HG03571 (cell line): ENCODE data around the gene TMEM132D.

Source experiments
- ATAC-seq: cut with Tn5 transposase; IDR thresholded peaks from one replicate; pipeline ENCODE4 v1.9.1; 2021; ENCODE audit not compliant: unreplicated experiment

Gene TMEM132D

DNA sequence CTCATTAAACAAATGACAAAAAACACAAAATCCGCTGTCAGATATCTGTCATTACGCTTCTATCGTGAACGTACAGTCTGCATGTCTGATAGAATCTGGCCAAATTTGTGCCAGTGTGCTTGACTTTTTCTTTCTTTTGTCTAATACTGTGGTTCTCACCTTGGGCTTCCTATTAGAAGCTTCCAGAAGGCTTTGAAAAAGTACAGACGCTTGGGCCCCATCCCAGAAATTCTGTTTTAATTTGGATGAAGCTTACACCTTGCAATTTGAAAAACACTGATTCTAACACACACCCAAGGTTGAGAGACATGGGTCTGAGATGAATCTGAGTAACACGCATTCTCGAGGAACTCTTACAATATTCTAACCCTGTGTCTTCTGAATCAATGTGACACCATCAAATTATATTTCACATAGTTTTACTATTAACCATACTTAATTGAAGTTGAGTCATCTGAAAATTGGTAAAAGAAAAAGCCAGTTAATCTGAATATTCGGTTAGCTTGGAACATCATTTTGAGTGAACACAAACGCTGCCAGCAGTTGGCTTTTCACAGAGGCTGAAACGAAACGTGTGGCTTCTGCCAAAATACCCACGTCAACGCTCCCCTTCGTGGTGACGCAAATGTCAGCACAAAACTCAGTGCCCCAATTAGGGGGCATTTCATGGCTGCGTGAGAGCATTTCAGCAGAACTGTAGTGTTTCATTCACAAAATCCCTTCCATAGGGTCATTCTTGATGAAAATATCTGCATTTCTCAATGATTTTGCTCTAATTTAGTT lies 420.5 kb downstream of the TMEM132D start:
- ATAC-seq: no peak

DNA sequence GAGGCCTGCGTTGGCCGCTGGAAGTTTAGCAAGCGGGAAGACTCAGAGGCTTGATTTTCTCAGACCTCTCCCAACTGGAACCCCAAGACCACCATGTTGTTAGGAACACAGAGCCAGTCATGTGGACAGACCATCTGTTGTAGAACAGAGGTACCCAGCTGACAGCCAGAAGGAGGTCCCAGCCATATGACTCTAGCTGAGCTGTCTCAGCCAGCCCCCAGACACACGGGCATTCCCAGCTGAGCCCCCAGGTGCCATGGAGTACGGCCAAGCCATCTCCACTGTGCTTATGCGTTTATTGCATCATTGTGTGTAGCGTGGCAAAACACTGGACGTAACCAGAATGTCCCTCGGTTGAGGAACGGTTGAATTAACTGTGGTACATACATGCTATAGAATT lies 421.9 kb downstream of the TMEM132D start:
- no peak for ATAC-seq

DNA sequence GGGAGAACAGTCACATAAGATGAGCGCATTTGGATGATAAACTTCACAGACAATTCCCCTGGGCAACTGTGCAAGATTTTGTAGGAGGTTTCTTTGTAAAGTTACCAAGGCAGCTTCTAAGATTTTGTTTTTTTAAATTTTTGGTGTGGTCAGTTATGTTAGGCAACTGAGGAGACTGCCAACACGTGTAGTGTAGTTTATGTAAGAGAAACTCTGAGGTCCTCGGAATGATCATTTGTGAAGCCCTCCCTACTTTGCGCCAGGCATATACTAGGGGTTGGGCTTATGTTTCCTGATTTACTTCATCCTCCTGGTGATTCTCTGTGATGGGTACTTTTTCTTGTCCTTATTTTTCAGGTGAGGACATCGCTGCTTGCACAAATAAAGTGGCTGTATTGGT lies 433.6 kb downstream of the TMEM132D start:
- ATAC-seq: no peak

DNA sequence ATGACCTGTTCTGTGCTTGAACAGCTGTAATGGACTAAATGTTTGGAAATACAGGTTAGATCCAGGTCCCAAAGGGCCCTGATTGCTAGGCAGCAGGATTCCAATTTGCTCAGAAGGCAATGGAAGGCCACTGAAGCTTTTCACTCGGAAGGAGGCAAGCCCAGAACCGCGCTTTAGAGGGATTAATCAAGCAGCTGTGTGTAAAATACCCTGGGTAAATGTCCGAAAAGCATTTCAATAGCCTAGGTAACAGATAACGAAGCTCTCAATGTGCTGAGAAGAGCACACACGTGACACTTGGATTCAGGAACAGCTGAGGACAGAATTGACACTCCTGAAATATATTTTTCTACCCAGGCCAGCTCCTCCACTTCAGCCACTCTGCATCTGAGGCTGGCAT lies 436.1 kb downstream of the TMEM132D start:
- ATAC-seq: no peak

DNA sequence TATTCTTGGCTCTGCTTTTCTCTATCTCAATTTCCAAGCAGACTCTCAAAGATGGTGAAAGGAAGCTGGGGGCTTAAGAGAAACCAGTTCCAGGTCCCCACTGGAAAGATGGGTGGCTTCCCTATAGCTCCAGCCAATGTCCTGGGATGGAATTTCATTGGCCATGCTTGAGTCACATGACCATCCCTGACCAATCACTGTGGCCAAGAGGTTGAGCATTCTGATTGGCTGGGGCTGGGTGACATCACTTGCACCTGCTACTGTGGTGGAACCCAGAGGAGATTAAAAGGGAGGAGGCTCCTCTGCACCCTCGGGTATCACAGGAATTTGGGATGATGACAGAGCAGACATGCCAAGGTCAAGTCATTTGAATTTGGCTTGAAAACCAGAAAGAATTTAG lies 436.5 kb downstream of the TMEM132D start:
- no peak for ATAC-seq

DNA sequence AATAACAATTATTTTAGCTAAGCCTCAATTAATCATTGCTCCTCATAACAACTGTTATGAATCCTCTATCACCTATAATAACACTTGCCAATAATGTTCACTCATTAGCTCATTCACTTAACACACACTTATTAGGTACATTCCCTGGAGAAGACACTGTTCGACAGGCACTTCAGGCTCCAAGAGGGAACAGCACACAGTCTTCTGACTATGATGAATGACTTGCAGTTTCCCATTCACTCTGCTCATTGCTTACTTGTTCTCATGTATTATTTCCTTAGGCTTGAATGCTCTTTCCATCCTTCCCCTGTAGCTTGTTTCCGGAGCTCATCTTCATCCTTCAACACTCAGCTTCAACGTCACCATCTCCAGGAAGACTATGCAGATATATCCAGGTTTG lies 437.3 kb downstream of the TMEM132D start:
- no peak for ATAC-seq

DNA sequence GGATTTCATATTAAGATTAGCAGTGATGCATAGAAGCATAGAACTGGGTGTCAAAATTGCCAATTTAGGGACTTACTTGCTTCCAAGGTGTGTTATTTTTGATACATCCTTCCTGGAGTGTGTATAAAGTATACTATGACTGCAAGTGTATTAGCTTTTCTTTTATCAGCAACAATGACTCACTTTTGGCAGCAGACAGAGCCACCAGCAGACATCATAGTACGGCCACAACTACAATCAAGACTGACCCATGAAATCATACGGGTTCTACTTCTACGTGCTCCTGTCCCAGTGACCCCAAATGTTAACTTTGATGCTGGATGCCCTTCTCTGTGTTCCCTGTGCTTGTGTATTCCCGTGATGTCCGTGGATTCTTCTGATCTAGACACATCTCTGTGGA lies 443.9 kb downstream of the TMEM132D start:
- no peak for ATAC-seq

DNA sequence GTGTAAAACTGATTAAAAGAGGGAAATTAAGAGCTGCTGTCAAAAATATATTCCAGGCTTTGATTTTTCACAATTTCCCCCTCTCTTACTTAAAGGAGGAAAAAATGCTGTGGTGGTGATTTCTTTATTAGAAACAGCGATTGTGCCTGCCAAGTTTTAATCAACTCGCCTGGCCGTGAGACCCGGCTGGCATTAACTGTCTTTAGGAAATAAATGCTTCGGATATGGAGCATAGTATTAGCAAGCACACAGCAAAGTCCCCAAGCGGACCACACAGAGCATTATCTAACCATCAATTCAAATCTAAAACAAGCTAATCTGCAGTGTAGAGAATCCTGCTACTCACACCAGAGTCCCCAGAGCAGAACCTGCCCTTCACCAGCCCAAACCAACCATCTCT lies 457.1 kb downstream of the TMEM132D start:
- ATAC-seq: no peak

DNA sequence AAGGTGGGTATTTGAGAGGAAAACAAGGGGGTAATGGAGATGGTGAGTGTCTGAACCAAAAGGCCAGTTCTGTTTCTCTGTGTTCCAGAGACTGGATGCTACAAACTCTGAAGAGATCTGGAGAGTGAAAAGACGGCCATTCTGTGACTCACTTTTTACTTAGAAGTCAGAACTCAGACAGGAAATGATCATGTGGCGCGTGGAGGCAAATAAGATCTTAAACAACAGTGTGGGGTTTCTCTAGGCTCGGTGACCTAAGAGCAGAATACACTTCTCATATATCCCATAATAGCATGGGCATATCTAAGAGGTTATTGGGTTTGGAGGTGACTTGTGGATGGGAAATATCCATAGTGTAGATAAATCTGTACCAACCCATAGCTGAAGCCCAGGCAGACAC lies 463.5 kb downstream of the TMEM132D start:
- ATAC-seq: no peak

DNA sequence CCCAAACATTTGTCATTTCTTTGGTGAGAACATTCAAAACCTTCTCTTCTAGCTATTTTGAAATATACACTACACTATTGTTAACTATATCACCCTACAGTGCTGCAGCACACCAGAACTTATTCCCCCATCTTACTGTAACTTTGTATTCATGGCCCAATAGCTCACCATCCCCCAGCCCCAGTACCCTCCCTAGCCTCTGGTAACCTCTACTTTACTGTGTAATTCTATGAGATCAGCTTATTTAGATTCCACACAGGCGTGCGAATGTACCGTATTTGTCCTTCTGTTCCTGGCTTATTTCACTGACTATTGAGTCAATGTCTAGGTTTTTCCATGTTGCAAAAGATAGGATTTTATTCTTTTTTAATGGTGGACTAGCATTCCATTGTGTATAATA lies 469.0 kb downstream of the TMEM132D start:
- ATAC-seq: no peak

DNA sequence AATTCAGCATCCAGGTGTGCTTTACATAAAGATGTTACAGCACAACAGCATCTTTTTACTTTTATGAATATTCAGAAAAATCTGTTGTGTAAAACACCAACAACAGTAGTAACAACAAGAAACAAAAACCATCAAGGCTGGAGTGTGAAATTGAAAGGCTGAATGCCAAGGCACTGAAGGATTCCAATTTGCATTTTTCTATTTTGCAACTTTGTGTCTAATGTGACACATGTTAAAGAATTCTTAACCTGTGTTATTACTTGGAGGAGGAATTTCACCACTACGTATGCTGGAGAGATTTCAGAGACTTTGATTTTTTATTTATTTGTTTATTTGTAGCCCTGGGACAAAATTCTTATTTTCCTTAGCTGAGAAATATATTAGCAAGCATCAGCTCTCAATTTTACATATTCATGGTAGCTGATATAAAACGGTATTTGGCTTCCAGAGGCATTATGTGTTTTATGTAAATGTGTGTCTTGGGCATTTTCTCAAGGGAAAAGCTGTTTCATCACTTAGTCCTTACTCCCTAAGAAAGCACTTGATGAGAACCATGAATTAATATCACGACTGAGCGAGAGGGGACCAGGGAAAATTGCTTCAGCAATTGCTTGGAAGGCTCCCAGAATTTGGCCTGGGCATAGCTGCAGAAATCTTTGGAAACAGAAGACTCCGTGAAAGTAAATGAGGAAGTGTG lies 475.4 kb downstream of the TMEM132D start:
- ATAC-seq: no peak

DNA sequence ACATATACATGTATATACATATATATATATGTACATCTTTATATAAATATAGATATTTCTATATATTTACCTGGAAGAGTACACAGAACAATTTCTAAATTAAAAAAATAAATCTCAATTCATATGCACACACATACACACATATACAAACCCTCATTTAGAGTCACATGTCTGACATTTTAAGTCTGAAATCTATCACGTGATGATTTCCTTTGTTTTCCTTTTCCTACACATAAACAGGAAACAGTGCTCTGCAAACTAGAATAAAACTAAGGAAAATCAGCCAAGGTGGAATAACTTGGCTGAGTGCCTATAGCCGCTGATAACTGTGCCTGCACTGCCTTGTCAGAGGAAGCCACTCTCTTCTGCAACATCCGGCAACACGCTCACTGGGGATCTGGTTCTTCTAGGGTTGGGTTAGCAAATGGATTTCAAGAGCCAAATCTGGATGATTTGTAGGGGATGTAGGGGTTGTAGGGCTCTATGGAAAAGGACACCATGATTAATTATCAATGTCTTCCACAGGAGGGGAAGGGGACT lies 480.7 kb downstream of the TMEM132D start:
- ATAC-seq: no peak

DNA sequence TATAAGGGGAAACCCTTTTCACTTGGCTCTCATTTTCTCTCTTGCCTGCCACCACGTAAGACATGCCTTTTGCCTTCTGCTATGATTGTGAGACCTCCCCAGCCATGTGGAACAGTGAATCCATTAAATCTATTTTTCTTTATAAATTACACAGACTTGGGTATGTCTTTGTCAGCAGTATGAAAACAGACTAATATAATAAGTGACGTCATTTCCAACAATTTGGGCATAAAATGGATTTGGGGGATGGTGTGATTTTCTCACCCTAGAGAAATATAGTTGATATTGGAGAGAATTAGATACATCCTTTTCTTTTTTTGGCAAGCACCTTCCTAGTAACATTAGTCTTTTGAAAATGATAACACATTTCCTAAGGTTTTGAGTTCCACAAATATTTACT lies 490.5 kb downstream of the TMEM132D start:
- no peak for ATAC-seq

DNA sequence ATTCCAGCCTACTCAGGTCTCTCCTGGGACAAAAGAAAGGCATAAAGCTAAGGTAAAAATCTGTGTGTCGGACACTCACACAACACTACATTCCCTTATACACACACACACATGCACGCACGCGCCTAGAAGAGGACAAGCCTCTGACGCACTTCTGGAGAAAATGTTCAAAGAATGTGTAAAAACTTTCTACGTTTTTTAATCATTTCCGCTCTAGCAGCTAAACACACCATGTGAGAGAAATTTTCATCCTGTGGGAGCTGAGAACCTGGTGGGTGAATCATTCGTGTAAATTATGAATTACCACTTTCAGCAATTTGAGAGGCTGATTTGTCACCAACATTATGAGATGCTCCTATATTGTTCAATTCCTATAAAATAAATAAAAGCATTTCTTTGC lies 494.5 kb downstream of the TMEM132D start:
- no peak for ATAC-seq

DNA sequence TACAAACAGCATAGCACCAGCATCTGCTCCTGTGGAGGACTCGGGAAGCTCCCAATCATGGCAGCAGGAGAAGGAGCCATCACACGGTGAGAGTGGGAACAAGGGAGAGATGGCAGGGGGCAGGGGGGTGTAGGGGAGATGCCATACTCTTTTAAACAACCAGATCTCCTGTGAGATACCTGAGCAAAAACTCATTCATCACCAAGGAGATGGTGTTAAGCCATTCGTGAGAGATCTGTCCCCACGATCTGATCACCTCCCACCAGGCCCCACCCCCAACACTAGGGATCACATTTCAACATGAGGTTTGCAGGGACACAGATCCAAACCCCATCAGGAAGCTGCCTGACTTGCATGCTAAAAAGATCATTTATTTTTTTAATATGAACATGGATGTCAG lies 499.3 kb downstream of the TMEM132D start:
- no peak for ATAC-seq

DNA sequence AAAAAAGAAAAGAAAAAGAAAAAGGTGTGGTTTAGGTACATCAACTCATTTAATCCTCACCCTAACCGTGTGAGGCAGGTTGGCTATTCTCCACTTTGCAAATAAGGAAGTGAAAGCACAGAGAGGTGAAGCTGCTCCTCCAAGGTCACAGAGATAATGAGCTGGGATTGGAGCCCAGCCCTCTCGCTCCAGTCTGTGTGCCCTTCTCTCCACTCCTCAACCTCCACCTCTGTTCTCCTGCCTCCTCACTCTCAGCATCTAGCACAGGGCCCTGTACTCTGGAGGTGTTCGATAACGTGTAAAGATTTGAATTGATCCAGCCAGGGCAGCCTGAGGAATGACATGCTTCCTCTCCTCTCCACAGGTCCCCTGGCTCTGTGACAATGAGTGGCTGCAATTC lies 502.3 kb downstream of the TMEM132D start:
- ATAC-seq: no peak

DNA sequence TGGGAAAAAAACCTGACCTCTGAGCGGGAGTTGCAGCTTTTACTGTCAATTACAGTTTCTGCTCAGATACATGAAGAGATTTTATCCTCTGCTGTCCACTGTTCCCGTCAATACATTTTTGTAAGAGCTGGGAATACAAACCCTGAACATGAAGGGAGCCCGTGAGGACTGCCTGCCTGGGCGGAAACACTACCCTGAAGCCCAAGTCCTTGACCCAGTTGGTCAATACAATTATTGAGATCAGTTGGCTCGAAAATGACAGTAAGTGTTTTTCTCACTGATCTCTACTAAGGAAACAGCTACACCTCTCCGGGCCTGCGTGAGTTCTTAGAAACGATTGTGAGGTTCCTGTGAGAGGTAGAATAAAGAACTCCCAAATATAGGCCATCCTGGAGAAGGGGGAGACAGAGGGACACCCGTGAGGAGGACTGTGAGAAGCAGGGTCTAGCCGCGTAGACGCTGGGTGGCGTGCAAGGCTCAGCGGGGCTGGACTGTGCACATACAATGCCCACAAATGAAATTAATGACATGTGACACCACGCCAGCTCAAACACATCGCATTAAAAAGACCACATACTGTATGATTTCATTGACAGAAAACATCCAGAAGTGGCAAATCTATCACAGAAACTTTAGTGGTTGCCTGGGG lies 509.5 kb downstream of the TMEM132D start:
- no peak for ATAC-seq

DNA sequence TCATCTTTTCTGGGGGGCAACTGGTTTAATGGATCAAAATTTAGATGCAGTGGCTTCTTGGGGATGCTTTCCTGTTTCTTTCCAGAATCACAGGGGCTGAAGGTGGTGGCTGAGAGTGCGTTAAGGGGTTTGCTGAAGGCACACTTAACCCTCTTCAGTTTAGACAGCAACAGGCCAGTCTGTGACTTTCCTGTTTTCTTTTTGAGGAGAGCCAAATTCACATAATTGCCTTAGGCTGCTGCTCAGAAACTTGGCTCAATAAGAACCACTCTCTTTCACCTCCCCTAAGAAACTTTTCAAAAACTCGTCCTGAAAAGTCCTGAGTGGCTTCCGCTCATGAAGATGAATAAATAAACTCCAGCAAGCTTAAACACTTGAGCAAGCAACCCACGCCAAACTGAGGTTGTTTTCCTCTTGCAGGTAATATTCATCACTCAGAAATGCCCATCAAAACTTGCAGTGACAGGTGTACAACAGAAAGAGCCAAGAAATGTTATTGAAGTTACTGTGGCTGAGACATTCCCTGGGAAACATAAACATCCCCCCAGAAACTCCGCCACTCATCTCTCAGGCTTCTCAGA lies 510.4 kb downstream of the TMEM132D start:
- ATAC-seq: no peak

DNA sequence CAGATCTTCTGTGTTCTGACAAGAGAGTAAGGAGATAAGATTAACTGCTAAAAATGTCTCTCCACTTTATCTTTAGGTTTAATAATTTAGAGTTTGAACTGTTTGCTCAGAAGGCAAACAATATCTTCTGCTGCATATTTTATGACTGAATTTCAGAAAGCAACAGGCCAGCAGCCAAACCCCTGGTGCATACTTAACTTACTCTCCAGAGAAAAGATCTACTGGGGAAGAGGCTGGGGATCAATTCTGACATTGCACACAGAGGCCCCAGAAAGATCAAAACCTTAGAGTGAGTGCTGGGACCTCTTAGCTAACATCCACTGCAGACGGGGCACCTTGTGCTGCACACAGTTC lies 518.2 kb downstream of the TMEM132D start:
- ATAC-seq: no peak

DNA sequence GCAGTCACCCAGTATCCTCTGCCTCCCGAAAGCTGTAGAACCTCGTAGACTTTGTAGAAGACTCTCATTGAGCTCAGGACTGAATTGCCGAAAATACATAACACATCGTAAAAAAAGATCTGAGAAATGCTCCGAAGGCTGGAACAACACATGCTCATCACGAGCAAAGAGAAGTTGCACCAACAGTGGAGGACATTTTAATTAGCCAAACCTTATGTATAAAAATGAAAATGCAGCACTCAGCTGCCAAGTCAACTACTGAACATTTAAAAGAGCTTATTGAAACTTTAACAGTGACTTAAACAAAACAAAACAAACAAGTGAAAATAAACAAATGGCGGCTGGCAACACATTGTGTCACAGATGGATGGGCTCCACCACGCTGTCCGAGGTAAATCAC lies 519.9 kb downstream of the TMEM132D start:
- ATAC-seq: no peak

DNA sequence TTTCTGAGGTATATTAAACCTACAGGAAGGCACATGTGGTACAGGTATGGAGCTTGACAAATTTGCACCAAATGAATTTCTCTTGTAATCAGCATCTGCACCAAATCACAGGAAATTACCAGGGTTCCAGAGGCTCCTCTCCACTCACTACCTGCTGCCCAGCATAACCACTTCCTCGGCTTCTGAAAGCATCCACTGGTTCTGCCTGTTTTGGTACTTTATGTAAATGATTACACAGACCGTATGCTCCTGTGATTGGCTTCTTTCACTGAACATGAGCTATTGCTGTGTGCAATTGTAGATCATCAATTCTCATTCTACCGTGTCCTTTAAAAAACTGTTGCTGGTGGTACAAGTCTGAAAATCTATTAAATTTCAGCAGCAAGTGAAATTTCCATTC lies 522.1 kb downstream of the TMEM132D start:
- no peak for ATAC-seq
